K562 (cell line): Measurements from ENCODE around the gene AHNAK. TPM values are rescaled to one million over a fixed set of nuclear protein-coding genes. Genes with fewer than 3 reads are reported as not detected.

Experiments
- CBFA2T2 ChIP-seq: fragments of 450-650 bp; conservative IDR thresholded peaks from 2 replicates; pipeline ENCODE4 v1.6.1; 2017; ENCODE audit warnings: mild to moderate bottlenecking
- CHD1 ChIP-seq: fragments of 200-600 bp; sonication (generic); IDR thresholded peaks from one replicate; pipeline ENCODE4 v1.6.1; 2012; ENCODE audit warnings: mild to moderate bottlenecking, moderate library complexity, low read length, inconsistent platforms
- HMG20A ChIP-seq: fragments of 450-650 bp; formaldehyde crosslinking; conservative IDR thresholded peaks from 2 replicates; pipeline ENCODE4 v1.4.0; 2020; ENCODE audit warnings: mild to moderate bottlenecking, mixed read lengths
- KLF6 ChIP-seq: fragments of 250-450 bp; sonication (Bioruptor Pico); IDR thresholded peaks from 2 replicates; pipeline ENCODE4 v1.4.0; 2020; ENCODE audit warnings: mild to moderate bottlenecking, moderate library complexity, borderline replicate concordance
- ZNF583 ChIP-seq: fragments of 250-450 bp; sonication (Bioruptor Pico); IDR thresholded peaks from 2 replicates; pipeline ENCODE4 v1.4.0; 2020
- polyA plus RNA-seq, 8 experiments: library from polyadenylated mRNA; depleted of rRNA in 4 of 8; stranded (reverse) in 5 of 8; unstranded in 3 of 8; fragments of >200 nt; fragmentation: Nextera tagmentation in 2 of 8; fragmentation: Illumina TruSeq in 1 of 8; extraction: Ambion mirVana in 2 of 8; extraction: Trizol in 1 of 8; gene quantifications; 2 replicates each; pipeline versions ENCODE4 v1.2.1 to v1.2.3, GENCODE V29; 2011 to 2014; ENCODE audit warnings: inconsistent platforms in 1 of 8, missing spikeins in 1 of 8
- total RNA-seq, 7 experiments: library from RNA; depleted of rRNA in 6 of 7; stranded (reverse); fragments of >200 nt in 6 of 7; fragmentation: Illumina TruSeq in 2 of 7; extraction: Trizol in 2 of 7; gene quantifications; 2 replicates each; pipeline versions ENCODE4 v1.2.1 to v1.2.3, GENCODE V29; 2011 to 2021; ENCODE audit warnings: low replicate concordance in 1 of 7
- TF ChIP-seq, protein P1 (sequence below): fragments of 450-650 bp; IDR thresholded peaks from 2 replicates; pipeline ENCODE4 v1.6.1; 2016; ENCODE audit warnings: mild to moderate bottlenecking, moderate library complexity
- TF ChIP-seq, protein P2 (sequence below): fragments of 450-650 bp; formaldehyde crosslinking; IDR thresholded peaks from 2 replicates; pipeline ENCODE4 v1.4.0; 2022; ENCODE audit warnings: missing genetic modification characterization
- TF ChIP-seq, protein P3 (sequence below): sonication (generic); formaldehyde crosslinking; IDR thresholded peaks from 2 replicates; pipeline ENCODE4 v1.4.0; 2020; ENCODE audit warnings: mild to moderate bottlenecking, missing genetic modification reagents
- TF ChIP-seq, protein P4 (sequence below): sonication (generic); formaldehyde crosslinking; IDR thresholded peaks from 2 replicates; pipeline ENCODE4 v1.8.0; 2022; ENCODE audit warnings: mild to moderate bottlenecking, missing genetic modification reagents

The AHNAK gene
- total and polyA plus RNA-seq, 9 of the 15 experiments (the other 6 are each of a cell fraction or from before 2014, with no cell fraction given): 1.5 to 89.7 (median 45.0) TPM

DNA sequence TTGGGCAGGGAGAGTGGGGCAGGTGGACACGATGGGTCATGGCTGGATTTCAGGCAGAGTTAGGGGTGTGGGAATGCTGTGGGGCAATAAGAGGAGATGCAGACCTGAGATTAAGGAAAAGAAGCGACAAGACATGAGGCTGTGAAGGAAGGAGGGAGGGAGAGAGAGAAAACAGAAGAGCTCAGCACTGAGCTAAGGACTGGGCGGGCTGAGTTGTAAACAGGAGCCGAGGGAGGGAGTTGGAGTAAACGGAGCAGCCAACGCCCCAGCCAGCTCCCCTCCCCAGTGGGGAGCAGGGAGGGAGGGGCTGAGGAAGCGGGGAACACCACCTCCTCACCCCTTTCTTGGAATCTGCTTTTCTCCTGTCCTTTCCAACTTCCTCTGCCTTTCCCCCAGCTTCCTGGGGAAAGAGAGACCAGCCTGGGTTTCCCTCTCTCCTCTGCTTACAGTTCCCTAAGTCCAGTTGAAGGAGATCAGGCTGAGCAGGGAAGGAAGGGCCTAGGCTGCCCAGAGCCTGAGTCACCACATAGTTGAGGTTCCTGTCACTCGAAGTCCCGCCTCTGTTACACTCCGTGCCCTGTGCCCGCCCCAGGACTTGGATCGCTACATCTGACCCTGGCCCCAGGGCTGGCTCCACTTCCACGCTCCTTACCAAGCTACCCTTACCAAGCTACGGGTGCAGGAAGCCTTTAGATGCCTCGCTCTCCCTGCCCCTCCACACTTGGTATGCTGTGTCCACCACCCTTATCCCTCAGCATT lies 6.7 kb upstream of the AHNAK start (continued):
- TF ChIP-seq, protein P1, sequence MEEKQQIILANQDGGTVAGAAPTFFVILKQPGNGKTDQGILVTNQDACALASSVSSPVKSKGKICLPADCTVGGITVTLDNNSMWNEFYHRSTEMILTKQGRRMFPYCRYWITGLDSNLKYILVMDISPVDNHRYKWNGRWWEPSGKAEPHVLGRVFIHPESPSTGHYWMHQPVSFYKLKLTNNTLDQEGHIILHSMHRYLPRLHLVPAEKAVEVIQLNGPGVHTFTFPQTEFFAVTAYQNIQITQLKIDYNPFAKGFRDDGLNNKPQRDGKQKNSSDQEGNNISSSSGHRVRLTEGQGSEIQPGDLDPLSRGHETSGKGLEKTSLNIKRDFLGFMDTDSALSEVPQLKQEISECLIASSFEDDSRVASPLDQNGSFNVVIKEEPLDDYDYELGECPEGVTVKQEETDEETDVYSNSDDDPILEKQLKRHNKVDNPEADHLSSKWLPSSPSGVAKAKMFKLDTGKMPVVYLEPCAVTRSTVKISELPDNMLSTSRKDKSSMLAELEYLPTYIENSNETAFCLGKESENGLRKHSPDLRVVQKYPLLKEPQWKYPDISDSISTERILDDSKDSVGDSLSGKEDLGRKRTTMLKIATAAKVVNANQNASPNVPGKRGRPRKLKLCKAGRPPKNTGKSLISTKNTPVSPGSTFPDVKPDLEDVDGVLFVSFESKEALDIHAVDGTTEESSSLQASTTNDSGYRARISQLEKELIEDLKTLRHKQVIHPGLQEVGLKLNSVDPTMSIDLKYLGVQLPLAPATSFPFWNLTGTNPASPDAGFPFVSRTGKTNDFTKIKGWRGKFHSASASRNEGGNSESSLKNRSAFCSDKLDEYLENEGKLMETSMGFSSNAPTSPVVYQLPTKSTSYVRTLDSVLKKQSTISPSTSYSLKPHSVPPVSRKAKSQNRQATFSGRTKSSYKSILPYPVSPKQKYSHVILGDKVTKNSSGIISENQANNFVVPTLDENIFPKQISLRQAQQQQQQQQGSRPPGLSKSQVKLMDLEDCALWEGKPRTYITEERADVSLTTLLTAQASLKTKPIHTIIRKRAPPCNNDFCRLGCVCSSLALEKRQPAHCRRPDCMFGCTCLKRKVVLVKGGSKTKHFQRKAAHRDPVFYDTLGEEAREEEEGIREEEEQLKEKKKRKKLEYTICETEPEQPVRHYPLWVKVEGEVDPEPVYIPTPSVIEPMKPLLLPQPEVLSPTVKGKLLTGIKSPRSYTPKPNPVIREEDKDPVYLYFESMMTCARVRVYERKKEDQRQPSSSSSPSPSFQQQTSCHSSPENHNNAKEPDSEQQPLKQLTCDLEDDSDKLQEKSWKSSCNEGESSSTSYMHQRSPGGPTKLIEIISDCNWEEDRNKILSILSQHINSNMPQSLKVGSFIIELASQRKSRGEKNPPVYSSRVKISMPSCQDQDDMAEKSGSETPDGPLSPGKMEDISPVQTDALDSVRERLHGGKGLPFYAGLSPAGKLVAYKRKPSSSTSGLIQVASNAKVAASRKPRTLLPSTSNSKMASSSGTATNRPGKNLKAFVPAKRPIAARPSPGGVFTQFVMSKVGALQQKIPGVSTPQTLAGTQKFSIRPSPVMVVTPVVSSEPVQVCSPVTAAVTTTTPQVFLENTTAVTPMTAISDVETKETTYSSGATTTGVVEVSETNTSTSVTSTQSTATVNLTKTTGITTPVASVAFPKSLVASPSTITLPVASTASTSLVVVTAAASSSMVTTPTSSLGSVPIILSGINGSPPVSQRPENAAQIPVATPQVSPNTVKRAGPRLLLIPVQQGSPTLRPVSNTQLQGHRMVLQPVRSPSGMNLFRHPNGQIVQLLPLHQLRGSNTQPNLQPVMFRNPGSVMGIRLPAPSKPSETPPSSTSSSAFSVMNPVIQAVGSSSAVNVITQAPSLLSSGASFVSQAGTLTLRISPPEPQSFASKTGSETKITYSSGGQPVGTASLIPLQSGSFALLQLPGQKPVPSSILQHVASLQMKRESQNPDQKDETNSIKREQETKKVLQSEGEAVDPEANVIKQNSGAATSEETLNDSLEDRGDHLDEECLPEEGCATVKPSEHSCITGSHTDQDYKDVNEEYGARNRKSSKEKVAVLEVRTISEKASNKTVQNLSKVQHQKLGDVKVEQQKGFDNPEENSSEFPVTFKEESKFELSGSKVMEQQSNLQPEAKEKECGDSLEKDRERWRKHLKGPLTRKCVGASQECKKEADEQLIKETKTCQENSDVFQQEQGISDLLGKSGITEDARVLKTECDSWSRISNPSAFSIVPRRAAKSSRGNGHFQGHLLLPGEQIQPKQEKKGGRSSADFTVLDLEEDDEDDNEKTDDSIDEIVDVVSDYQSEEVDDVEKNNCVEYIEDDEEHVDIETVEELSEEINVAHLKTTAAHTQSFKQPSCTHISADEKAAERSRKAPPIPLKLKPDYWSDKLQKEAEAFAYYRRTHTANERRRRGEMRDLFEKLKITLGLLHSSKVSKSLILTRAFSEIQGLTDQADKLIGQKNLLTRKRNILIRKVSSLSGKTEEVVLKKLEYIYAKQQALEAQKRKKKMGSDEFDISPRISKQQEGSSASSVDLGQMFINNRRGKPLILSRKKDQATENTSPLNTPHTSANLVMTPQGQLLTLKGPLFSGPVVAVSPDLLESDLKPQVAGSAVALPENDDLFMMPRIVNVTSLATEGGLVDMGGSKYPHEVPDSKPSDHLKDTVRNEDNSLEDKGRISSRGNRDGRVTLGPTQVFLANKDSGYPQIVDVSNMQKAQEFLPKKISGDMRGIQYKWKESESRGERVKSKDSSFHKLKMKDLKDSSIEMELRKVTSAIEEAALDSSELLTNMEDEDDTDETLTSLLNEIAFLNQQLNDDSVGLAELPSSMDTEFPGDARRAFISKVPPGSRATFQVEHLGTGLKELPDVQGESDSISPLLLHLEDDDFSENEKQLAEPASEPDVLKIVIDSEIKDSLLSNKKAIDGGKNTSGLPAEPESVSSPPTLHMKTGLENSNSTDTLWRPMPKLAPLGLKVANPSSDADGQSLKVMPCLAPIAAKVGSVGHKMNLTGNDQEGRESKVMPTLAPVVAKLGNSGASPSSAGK: peak; percentile 85
- TF ChIP-seq, protein P2, sequence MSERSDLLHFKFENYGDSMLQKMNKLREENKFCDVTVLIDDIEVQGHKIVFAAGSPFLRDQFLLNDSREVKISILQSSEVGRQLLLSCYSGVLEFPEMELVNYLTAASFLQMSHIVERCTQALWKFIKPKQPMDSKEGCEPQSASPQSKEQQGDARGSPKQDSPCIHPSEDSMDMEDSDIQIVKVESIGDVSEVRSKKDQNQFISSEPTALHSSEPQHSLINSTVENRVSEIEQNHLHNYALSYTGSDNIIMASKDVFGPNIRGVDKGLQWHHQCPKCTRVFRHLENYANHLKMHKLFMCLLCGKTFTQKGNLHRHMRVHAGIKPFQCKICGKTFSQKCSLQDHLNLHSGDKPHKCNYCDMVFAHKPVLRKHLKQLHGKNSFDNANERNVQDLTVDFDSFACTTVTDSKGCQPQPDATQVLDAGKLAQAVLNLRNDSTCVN (CRISPR knock-in tag): peak; percentile 58; the same call in 1 of the 2 replicates
- no peak for TF ChIP-seq ZNF583 (CRISPR knock-in tag)
- TF ChIP-seq CBFA2T2: no peak
- peak; percentile 66; the same call in 1 of the 2 replicates for TF ChIP-seq KLF6 (CRISPR knock-in tag)
- TF ChIP-seq, protein P3, sequence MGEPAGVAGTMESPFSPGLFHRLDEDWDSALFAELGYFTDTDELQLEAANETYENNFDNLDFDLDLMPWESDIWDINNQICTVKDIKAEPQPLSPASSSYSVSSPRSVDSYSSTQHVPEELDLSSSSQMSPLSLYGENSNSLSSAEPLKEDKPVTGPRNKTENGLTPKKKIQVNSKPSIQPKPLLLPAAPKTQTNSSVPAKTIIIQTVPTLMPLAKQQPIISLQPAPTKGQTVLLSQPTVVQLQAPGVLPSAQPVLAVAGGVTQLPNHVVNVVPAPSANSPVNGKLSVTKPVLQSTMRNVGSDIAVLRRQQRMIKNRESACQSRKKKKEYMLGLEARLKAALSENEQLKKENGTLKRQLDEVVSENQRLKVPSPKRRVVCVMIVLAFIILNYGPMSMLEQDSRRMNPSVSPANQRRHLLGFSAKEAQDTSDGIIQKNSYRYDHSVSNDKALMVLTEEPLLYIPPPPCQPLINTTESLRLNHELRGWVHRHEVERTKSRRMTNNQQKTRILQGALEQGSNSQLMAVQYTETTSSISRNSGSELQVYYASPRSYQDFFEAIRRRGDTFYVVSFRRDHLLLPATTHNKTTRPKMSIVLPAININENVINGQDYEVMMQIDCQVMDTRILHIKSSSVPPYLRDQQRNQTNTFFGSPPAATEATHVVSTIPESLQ (CRISPR knock-in tag): 0 out of 2 replicates have a peak, but pooled peaks have one; percentile 31
- no peak for TF ChIP-seq HMG20A
- no peak for TF ChIP-seq CHD1
- TF ChIP-seq, protein P4, sequence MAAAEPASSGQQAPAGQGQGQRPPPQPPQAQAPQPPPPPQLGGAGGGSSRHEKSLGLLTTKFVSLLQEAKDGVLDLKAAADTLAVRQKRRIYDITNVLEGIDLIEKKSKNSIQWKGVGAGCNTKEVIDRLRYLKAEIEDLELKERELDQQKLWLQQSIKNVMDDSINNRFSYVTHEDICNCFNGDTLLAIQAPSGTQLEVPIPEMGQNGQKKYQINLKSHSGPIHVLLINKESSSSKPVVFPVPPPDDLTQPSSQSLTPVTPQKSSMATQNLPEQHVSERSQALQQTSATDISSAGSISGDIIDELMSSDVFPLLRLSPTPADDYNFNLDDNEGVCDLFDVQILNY (CRISPR knock-in tag): no peak
